OCI-LY7 (cell line): ENCODE results near the gene DDA1. TPM values are rescaled to one million over a fixed set of nuclear protein-coding genes. Genes with fewer than 3 reads are reported as not detected.

Experiments
- BruUV-seq: library from RNA; stranded (reverse); fragments of 400-500 nt; replicated peaks from 2 replicates; lab custom pipeline; 2021; lab: Mats Ljungman, UMichigan
- CTCF ChIA-PET: fragments of 300-600 bp; sonication (Branson Sonifier 250); formaldehyde crosslinking; loops from one replicate; lab custom pipeline; 2022; ENCODE audit warnings: antibody characterized with exemption; ENCODE audit not compliant: unreplicated experiment; lab: Charles Lee
- POLR2A ChIA-PET: fragments of 300-600 bp; sonication (Branson Sonifier 250); formaldehyde crosslinking; loops from one replicate; lab custom pipeline; 2022; ENCODE audit warnings: antibody characterized with exemption; lab: Charles Lee
- DNase-seq: peaks from one replicate; pipeline ENCODE4 v3.0.0-alpha.2; 2015; ENCODE audit warnings: low spot score
- H2AFZ ChIP-seq: fragments of 200-600 bp; sonication (generic), shearing (Covaris generic); 2 replicates; pipeline ENCODE4 v1.6.1; 2014; ENCODE audit warnings: mild to moderate bottlenecking, antibody characterized with exemption, low read length, moderate library complexity
- H3K27ac ChIP-seq: fragments of 200-600 bp; sonication (generic); 2 replicates; pipeline ENCODE4 v1.5.1; 2014; ENCODE audit warnings: mixed run types, low read depth, mild to moderate bottlenecking, moderate library complexity, low read length, inconsistent platforms; ENCODE audit not compliant: poor library complexity, severe bottlenecking
- H3K36me3 ChIP-seq: fragments of 200-600 bp; sonication (generic); 2 replicates; pipeline ENCODE4 v1.6.1; 2014; ENCODE audit warnings: mild to moderate bottlenecking, antibody characterized with exemption, low read length, moderate library complexity, mixed read lengths; ENCODE audit not compliant: insufficient read depth
- H3K4me1 ChIP-seq: fragments of 200-600 bp; sonication (generic); 2 replicates; pipeline ENCODE4 v1.5.1; 2014; ENCODE audit warnings: mild to moderate bottlenecking, low read length; ENCODE audit not compliant: insufficient read depth, poor library complexity, severe bottlenecking
- H3K4me2 ChIP-seq: fragments of 200-600 bp; sonication (generic); 2 replicates; pipeline ENCODE4 v1.6.1; 2014; ENCODE audit warnings: mild to moderate bottlenecking, low read length
- H3K4me3 ChIP-seq: fragments of 200-600 bp; sonication (generic); 2 replicates; pipeline ENCODE4 v1.5.1; 2014; ENCODE audit warnings: mild to moderate bottlenecking, low read depth, low read length; ENCODE audit not compliant: poor library complexity, severe bottlenecking
- H3K79me2 ChIP-seq: fragments of 200-600 bp; sonication (generic); 2 replicates; pipeline ENCODE4 v1.6.1; 2016; ENCODE audit warnings: low read depth, mild to moderate bottlenecking, low read length, moderate library complexity, mixed read lengths; ENCODE audit not compliant: insufficient read depth
- H3K9me2 ChIP-seq: fragments of 200-600 bp; sonication (generic); 2 replicates; pipeline ENCODE4 v1.6.1; 2016; ENCODE audit warnings: mild to moderate bottlenecking, low read length, mixed read lengths; ENCODE audit not compliant: insufficient read depth
- H3K9me3 ChIP-seq: fragments of 200-600 bp; sonication (generic); 2 replicates; pipeline ENCODE4 v1.6.1; 2014; ENCODE audit warnings: mild to moderate bottlenecking, mixed run types, low read length, mixed read lengths
- H4K20me1 ChIP-seq: fragments of 200-600 bp; sonication (generic); 2 replicates; pipeline ENCODE4 v1.6.1; 2014; ENCODE audit warnings: mild to moderate bottlenecking, antibody characterized with exemption, low read length, moderate library complexity, mixed read lengths; ENCODE audit not compliant: insufficient read depth
- EZH2phosphoT487 ChIP-seq: fragments of 200-600 bp; sonication (generic); IDR thresholded peaks from 2 replicates; pipeline ENCODE4 v1.6.1; 2018; ENCODE audit warnings: low read depth, borderline replicate concordance, mild to moderate bottlenecking, mixed run types, antibody characterized with exemption, low read length, moderate library complexity, mixed read lengths
- intact Hi-C: fragments of 100-400 bp; cut with micrococcal nuclease; formaldehyde crosslinking; loops from one replicate; pipeline ENCODE4 v1.10.0; 2022; ENCODE audit not compliant: unreplicated experiment
- total RNA-seq, 2 experiments: library from RNA; depleted of rRNA in 1 of 2; stranded (reverse); fragments of >200 nt in 1 of 2; shearing (Covaris generic) in 1 of 2; gene quantifications; 2 replicates each; pipeline ENCODE4 v1.2.3, GENCODE V29; 2014 to 2022
- TF ChIP-seq, protein P1 (sequence below): fragments of 200-600 bp; sonication (generic); conservative IDR thresholded peaks from 2 replicates; pipeline ENCODE4 v1.5.1; 2014; ENCODE audit warnings: mild to moderate bottlenecking, antibody characterized with exemption, low read length, moderate library complexity, mixed read lengths

Gene DDA1
- total RNA-seq, 2 experiments from 2014 or later = 36.6 to 48.8 TPM

DNA sequence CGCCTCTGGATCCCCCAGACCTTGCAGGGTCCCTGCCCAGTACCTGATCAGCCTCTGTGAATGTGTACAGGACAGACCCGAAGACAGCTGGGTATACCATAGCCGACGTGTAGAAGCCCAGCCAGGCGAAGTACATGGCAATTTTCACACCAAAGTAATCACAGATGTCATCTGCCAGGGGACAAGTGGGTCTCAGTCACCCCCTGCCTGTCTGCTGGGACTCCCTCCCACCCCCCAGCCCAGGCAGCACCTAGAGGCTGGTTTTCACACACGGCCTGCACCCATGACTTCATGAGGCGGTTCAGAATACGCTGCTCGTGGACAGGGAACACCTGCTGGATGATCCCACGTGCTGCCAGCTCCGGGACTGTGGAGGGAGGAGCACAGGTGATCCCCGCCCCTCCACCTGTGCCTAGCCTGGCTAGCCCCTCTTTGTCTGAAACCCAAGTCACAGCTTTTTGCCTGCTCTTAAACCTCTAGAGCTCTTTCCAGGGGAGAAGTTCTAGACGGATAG is 21.7 kb downstream of the DDA1 start:
- Histone ChIP-seq H3K4me1 (peaks cover 31% of the 10 kb centered on the region), H3K27ac (no peak overlapping the region), H3K4me2 (no peak overlapping the region), H3K4me3 (no peak overlapping the region), H3K36me3 (no peaks in the 10 kb centered on the region), H3K79me2 (no peaks in the 10 kb centered on the region), H4K20me1 (no peaks in the 10 kb centered on the region), H2AFZ (no peak overlapping the region), H3K9me3 (no peaks in the 10 kb centered on the region), H3K9me2 (no peaks in the 10 kb centered on the region)
- intact Hi-C loops = no loop called here
- POLR2A ChIA-PET = interaction anchor here (0.5 to 0.8 kb wide), 3 partner anchors 38 to 1526 kb away, joined by 3 to 6 read pairs (median 4); no protein-coding TSS in a partner anchor
- BruUV-seq = no TSS peak
- no peak for DNase-seq
- TF ChIP-seq, protein P1, sequence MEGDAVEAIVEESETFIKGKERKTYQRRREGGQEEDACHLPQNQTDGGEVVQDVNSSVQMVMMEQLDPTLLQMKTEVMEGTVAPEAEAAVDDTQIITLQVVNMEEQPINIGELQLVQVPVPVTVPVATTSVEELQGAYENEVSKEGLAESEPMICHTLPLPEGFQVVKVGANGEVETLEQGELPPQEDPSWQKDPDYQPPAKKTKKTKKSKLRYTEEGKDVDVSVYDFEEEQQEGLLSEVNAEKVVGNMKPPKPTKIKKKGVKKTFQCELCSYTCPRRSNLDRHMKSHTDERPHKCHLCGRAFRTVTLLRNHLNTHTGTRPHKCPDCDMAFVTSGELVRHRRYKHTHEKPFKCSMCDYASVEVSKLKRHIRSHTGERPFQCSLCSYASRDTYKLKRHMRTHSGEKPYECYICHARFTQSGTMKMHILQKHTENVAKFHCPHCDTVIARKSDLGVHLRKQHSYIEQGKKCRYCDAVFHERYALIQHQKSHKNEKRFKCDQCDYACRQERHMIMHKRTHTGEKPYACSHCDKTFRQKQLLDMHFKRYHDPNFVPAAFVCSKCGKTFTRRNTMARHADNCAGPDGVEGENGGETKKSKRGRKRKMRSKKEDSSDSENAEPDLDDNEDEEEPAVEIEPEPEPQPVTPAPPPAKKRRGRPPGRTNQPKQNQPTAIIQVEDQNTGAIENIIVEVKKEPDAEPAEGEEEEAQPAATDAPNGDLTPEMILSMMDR = no peak
- CTCF ChIA-PET = no interaction called here

DNA sequence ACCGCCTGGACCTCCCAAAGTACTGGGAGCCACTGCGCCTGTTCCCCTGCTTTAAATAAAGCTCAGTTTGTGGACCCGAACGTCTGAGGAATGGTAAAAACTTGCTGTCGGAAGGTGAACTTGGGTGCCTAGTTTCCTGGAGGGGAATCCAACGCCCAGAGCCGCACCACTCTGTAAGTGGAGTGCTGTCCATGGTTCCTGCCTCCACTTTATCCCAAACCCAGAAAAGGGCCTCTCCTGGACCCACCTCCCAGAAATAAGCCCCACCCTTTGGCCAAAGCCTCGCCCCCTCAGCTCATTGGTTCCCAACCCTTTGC is 23.0 kb downstream of the DDA1 start:
- Histone ChIP-seq H3K9me3 (no peaks in the 10 kb centered on the region), H3K4me3 (no peak overlapping the region), H3K9me2 (no peaks in the 10 kb centered on the region), H3K36me3 (no peaks in the 10 kb centered on the region), H4K20me1 (no peaks in the 10 kb centered on the region), H2AFZ (no peak overlapping the region), H3K4me1 (peaks cover 31% of the 10 kb centered on the region), H3K4me2 (no peak overlapping the region), H3K27ac (no peak overlapping the region), H3K79me2 (no peaks in the 10 kb centered on the region; the same call in 1 of the 2 replicates)
- BruUV-seq = no TSS peak
- TF ChIP-seq, protein P1 = no peak
- TF ChIP-seq EZH2phosphoT487 = no peak
- intact Hi-C loops = no loop called here
- CTCF ChIA-PET = interaction anchor here (0.6 to 2.0 kb wide), 6 partner anchors 8 to 109 kb away, joined by 3 to 8 read pairs (median 4); partner anchors contain the start of gene DDA1
- POLR2A ChIA-PET = interaction anchor here (0.9 to 2.4 kb wide), 4 partner anchors 11 to 27 kb away, joined by 3 to 15 read pairs (median 5); partner anchors contain the start of genes DDA1 and MRPL34
- DNase-seq = no peak
